ENCODE data around the gene PTH2. TPM values are rescaled to one million over a fixed set of nuclear protein-coding genes. Genes with fewer than 3 reads are reported as not detected.
A peak's percentile ranks its signal among the peaks of the same experiment; 100 is the strongest.
"Not testable (repeated sequence)": the region's sequence is repeated elsewhere in the genome, so short reads cannot be mapped to it uniquely, and the experiment has no call there.

Gene PTH2
- polyA plus RNA-seq: not detected

- 7 to 8% (median 8%) methylated on average over 42 of the region's 42 CpGs for WGBS, 3 donors
- H3K27ac ChIP-seq (ENCODE audit: low read depth, low read length): no peak within 1 kb of the TSS
Observed at GRCh38 chr19:49423071-49423984, at the start of gene PTH2. PTH2 (minus strand) TSS chr19:49423441; CDS start chr19:49423339, 102 bp downstream.

GRCh38 chr19:49472936-49473335, 49.7 kb upstream of the PTH2 start:
- H3K27ac ChIP-seq (ENCODE audit: low read depth, low read length): no peak overlapping the region
- 60 to 75% (median 65%) methylated on average over 9 of the region's 9 CpGs for WGBS, 3 donors

GRCh38 chr19:49470615-49470978, 47.4 kb upstream of the PTH2 start:
- 43 to 62% (median 57%) methylated on average over 8 of the region's 8 CpGs for WGBS, 3 donors
- H3K27ac ChIP-seq (ENCODE audit: low read depth, low read length): no peak overlapping the region

- H3K27ac ChIP-seq (ENCODE audit: low read depth, low read length): no peak overlapping the region
Observed at GRCh38 chr19:49469828-49470614, 46.8 kb upstream of the PTH2 start.

GRCh38 chr19:49468746-49469447, 45.7 kb upstream of the PTH2 start:
- WGBS, 3 donors: 41 to 72% (median 43%) methylated on average over 15 of the region's 15 CpGs
- peak overlapping the region; percentile 67 for H3K27ac ChIP-seq (ENCODE audit: low read depth, low read length)

More at GRCh38 chr19:49469828-49470614, 46.8 kb upstream of the PTH2 start:
- WGBS, 3 donors: 58 to 87% (median 67%) methylated on average over 25 of the region's 25 CpGs

GRCh38 chr19:49468199-49468598, 45.0 kb upstream of the PTH2 start:
- WGBS, 3 donors: 88 to 92% (median 90%) methylated on average over 17 to 19 of the region's 19 CpGs
- peak overlapping the region; percentile 67 for H3K27ac ChIP-seq (ENCODE audit: low read depth, low read length)

- WGBS, 3 donors: 89 to 97% (median 93%) methylated on average over 3 of the region's 3 CpGs
Observed at GRCh38 chr19:49465371-49465770, 42.1 kb upstream of the PTH2 start.

GRCh38 chr19:49463960-49464740, 40.9 kb upstream of the PTH2 start:
- H3K27ac ChIP-seq (ENCODE audit: low read depth, low read length): no peak overlapping the region
- WGBS, 3 donors: 90 to 94% (median 94%) methylated on average over 39 of the region's 39 CpGs

More at GRCh38 chr19:49465371-49465770, 42.1 kb upstream of the PTH2 start:
- no peak overlapping the region for H3K27ac ChIP-seq (ENCODE audit: low read depth, low read length)

GRCh38 chr19:49462492-49462891, 39.3 kb upstream of the PTH2 start:
- 86 to 89% (median 89%) methylated on average over 12 of the region's 12 CpGs for WGBS, 3 donors
- H3K27ac ChIP-seq (ENCODE audit: low read depth, low read length): no peak overlapping the region

GRCh38 chr19:49461656-49462055, 38.4 kb upstream of the PTH2 start:
- 95 to 97% (median 97%) methylated on average over 31 to 37 of the region's 37 CpGs for WGBS, 3 donors
- H3K27ac ChIP-seq (ENCODE audit: low read depth, low read length): no peak overlapping the region

- not testable (repeated sequence) for H3K27ac ChIP-seq (ENCODE audit: low read depth, low read length)
- WGBS, 3 donors: 0% methylated on average over 1 of the region's 1 CpG; no CpG with 5 or more reads in 2 of the 3 donors
Observed at GRCh38 chr19:49461130-49461529, 37.9 kb upstream of the PTH2 start.

GRCh38 chr19:49459388-49459787, 36.1 kb upstream of the PTH2 start:
- H3K27ac ChIP-seq (ENCODE audit: low read depth, low read length): no peak overlapping the region
- 87 to 95% (median 93%) methylated on average over 12 of the region's 12 CpGs for WGBS, 3 donors

- no peak overlapping the region for H3K27ac ChIP-seq (ENCODE audit: low read depth, low read length)
- WGBS, 3 donors: 84 to 90% (median 87%) methylated on average over 5 of the region's 5 CpGs
Observed at GRCh38 chr19:49458567-49458903, 35.3 kb upstream of the PTH2 start.

- WGBS, 3 donors: 62 to 87% (median 71%) methylated on average over 5 of the region's 5 CpGs
- no peak overlapping the region for H3K27ac ChIP-seq (ENCODE audit: low read depth, low read length)
Observed at GRCh38 chr19:49456326-49456725, 33.1 kb upstream of the PTH2 start.

- H3K27ac ChIP-seq (ENCODE audit: low read depth, low read length): no peak overlapping the region
- 48 to 64% (median 59%) methylated on average over 5 of the region's 5 CpGs for WGBS, 3 donors
Observed at GRCh38 chr19:49455773-49456172, 32.5 kb upstream of the PTH2 start.

GRCh38 chr19:49453757-49454240, 30.6 kb upstream of the PTH2 start:
- WGBS, 3 donors: 33 to 41% (median 36%) methylated on average over 10 of the region's 10 CpGs
- H3K27ac ChIP-seq (ENCODE audit: low read depth, low read length): peak overlapping the region; percentile 71

- peak within 1 kb of the TSS; percentile 71 for H3K27ac ChIP-seq (ENCODE audit: low read depth, low read length)
- WGBS, 3 donors: 0% methylated on average over 64 to 66 of the region's 66 CpGs
Observed at GRCh38 chr19:49453013-49453756, 29.9 kb upstream of the PTH2 start, which contains the start of gene ALDH16A1. ALDH16A1 (plus strand) TSS chr19:49453225; CDS start chr19:49453332, 107 bp downstream.
